CMK (cell line): ENCODE data around the gene COL23A1.
A peak's percentile ranks its signal among the peaks of the same experiment; 100 is the strongest.
"Not testable (repeated sequence)": the region's sequence is repeated elsewhere in the genome, so short reads cannot be mapped to it uniquely, and the experiment has no call there.

Source experiments
- DNase-seq: peaks from one replicate; pipeline ENCODE4 v3.0.0-alpha.2; 2010; ENCODE audit warnings: low read depth

The COL23A1 gene

DNA sequence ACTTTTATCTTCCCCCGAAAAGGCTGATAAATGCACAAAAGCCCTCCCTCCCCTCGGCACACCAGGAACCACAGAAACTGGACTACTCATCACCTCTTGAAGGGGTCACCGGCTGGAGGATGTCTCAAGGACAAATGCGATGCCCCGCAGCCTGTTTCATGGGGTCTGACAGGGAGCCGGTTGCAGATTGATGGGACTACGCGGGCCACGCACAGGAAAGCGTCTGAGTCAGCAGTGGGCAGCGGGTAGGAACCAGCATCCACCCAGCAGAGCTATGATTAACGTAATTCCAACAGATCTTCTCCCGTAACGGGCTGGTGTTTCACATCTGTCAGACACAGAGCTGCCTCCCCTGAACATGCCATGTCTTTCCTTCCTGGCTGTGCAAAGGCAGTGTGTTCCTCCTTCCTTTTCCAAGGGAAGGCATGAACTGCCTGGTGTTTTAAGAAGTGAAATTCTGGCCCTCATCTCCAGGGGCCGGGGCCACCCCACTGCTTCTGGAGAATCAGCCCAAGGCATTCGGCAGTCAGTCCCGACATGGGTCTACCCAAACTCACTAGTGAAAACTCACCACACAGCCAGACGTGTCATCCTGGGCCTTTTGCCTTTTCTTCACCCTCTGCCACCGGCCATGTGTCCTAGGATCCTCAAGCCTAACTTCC, 213.1 kb downstream of the COL23A1 start:
- no peak for DNase-seq

DNA sequence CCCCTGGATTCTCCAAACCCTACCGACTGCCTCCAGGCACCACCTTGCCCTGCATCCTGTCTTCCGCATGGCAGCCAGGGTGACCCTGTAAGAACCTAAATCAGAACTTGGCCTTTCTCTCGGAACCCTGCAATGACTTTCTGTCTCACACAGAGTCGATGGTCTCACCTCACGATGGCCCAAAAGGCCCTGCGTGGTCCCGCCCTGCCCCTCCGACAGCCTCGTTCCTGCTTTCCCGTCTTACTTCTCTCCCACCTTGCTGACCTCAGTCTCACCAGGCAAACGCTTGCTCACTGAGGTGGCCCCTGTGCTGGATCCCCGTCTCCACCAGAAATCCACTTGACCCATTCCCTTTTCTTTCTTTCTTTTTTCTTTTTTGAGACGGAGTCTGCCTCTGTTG, 214.8 kb downstream of the COL23A1 start:
- no peak for DNase-seq

DNA sequence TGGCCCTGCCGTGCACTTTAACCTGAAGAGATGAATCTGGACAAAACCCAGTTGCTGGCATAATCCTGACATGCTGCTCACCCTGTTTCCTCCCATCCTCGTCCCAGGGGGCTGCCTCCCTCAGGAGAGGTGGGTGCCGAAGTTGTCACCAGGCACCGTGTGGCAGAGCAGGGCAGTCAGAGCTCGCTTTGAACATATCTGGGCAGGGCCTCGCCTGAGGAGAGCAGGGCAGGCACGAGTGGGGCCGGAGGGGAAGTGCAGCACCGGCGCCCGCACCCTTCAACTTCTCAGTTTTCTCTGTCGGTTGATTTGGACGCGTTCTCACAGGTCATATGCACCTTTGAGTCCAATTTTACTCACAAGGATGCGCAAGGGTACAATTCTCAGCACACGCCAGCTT, 216.5 kb downstream of the COL23A1 start:
- DNase-seq, result no peak

DNA sequence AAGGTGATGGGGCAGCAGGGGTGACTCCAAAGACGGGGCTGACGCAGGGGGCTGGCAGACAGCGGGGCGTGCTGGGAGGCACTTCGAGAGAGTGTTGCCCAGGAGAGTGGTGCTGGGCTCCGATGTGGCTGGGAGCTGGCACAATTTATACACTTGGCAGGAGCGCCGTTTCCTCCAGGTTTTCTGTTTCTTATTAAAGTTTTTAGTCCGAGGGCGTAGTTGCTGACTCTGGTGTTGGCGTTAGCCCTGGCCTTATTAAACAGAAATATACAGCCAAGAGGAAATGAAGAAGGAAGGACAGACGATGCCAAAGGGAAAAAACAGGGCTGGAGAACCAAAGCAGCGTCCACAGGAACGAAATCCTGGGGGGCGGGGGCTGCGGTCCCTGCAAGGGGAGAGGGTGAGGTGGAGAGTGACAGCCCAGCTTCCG, 218.0 kb downstream of the COL23A1 start:
- DNase-seq, result no peak

DNA sequence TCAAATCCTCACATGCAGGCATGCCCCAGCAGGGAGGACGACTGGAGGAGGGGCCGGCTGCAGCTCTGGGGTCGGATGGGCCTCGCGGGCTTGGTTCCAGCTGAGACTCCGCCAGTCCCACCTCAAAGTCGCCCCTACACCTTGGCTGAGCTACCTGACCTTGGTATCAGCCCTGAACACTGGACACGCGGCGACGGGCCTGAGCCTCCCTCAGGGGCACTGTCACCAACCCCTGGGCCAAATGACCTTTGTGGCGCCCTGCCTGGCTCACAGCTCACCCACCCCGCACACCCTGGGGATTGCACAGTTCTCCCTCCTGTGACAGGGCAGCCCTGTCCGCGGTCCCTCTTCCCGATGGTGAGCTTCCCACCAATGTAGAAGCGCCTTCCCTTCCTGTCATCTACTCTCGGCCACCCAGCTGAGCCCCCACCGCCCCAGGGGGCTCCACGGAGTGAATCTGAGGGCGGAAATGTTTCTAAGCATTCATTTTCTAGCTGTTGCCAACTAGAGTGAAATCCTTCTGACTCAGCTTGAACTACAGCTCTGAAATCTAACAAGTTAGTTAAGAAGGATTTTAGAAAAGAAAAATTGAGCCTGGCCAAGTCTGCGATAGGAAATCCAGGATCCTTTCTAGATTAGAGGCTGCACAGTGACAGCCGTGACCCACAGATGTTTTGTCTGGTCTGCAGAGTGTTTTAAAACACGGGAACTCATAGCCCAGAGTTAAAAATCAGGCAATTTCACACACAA, 218.7 kb downstream of the COL23A1 start:
- no peak for DNase-seq

DNA sequence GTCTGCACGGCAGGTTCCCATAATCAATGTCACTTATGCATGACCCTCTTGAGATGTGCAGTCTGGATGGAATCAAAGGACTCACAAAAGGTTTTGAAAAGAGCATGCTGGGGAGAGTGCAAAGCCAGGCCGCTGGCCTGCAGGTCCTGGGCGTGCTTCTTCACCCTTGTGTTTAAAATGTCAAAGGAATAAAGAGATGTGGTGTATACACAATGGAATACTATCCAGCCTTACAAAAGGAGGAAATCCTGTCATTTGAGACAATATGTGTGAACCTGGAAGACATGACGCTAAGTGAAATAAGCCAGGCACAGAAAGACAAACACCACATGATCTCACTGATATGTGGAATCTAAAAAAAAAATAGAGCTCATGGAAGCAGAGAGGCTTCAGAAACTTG, 220.1 kb downstream of the COL23A1 start:
- DNase-seq, result no peak

DNA sequence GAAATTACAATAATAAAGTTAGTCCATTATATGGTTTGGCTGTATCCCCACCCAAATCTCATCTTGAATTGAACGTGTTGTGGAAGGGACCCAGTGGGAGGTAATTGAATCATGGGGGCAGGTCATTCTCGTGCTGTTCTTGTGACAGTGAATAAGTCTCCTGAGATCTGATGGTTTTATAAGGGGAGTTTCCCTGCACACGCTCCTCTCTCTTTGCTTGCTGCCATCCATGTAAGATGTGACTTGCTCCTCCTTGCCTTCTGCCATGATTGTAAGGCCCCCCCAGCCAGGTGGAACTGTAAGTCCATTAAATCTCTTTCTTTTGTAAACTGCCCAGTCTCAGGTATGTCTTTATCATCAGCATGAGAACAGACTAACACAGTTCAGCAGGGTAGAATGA, 220.7 kb downstream of the COL23A1 start:
- not testable (repeated sequence) for DNase-seq

DNA sequence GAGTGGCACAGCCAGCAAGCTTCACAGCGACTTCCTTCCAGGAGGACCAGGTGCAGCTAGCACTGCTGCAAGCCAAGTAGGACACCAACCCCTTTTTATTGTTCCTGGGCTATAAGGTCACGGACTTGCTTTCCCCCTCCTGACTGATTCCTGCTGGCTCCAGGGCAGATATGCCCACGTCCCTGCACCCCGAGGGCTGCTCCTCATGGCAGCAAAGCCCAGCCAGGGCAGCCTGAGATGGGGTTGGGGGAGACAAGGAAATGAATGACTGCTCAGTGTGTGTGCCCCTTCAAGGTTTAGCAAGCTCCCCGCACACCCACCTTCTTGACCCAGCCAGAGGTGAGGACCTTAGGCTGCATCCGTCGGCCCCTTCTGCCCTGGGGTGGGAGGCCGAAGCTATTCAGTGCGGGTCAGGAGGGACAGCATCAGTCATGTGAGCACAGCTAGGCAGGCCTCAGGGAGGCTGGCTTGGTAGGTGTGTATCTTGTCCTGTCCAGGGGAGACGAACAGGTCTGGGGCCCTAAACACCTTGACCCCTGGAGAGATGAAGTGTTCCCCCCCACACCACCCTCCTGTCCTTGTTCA, 221.4 kb downstream of the COL23A1 start:
- no peak for DNase-seq

DNA sequence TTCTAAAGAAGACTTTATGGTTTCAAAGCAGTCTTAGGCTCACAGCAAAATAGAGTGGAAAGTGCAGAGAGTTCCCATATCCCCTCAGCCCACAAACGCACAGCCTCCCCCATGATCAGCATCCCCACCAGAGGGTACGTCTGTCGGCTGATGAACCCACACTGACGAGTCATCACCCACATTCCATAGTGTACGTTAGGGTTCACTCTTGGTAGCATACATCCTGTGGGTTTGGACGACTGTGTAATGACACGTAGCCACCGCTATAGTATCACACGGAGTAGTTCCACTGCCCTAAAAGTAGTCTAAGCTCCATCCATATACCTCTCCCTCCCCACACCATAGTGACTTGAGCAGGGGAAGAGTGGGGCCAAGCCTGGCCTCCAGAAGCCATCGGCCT, 221.9 kb downstream of the COL23A1 start:
- DNase-seq, result no peak

DNA sequence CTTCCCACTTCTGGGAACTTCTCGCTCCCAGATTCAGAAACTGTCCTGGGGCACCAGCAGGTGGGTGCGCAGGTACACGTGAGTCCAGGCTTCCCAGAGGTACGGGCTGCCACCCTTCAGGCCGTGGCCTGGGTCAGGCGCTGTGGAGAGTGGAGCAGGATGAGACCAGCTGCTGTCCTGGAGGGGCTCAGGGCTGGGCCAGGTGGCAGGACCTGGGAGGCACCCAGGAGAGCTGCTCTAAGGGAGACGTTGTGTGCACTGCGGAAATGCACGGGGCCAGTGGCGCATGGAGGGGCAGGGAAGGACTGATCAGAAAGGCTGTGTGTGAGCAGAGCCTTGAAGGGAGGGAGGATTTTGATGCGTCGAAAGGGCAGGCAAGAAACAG, 222.5 kb downstream of the COL23A1 start:
- DNase-seq, result no peak

DNA sequence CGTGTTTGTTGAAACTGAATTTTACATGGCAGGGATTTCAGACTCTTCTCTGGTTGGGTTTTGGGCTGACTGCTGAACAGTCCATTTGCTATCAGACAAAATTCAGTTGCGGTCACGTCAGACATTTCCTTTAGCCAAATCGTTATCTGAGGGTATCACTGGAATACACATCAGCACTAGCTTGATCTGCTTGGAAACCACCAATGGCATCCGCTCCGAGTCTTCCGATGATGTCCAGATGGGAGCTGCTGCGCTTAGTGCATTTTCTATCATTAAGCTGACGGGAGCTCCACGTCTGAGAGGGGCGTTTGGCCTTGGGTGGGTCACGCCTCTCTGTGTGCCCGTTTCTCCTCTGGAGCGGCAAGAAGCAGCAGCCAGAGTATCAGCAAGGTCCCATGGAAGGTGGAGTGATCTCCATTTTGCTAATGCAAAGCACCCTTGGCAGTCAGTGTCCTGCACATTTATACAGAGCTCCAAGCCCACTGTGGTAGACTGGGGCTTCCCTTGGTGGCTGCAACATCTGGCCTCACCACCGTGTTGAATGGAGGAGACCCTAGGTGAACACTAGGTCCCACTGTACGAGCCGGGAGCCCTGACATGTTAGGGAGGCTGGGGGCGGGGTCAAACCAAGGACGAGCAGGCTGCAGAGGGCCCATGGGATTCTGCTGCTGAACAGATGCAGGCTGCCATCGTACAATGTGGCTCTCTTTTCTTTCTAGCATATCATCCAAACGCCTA, 223.0 kb downstream of the COL23A1 start:
- DNase-seq, result no peak

DNA sequence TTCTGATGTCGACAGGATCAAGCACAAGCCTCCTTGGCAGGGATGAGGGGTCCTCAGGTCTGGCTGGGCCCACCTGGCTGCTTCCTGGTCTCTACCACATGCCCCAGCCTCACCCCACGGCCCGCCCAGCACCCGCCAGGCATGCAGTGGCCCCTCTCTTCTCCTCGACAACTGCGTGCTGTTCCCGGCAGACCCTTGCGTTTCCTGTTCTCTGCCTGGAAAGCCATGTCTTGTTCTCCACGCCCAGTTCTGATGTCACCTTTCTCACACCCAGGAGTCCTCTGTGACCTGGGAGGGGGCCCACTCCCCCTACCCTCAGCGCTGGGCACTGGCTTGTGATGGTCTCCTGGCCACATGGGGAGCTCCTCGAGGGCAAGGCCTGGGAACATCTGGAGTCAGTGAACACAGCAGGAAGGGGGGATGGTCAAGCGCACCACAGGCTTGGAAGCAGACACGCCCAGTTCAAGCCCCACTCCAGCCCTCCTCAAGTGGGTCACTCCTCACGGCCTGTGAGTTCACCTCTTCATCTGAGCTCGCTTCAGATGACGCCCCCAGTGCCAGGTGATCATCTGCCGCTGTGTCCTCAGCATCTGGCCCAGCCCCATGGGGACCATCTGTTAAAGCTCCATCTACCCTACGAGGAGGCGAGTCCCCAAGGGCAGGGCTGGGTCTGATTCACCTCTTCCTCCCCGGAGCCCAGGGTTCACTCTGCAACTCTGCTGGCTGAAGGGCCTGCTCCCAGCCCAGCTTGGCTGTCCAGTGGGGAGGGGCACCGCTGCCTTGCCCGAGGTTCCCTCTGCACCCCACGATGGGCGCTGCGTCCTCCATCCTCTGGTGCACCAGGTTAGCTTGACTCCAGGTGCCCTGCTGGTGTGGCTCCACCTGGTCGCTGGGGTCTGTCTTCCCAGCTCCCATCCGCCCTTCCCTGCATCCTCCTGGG, 224.4 kb downstream of the COL23A1 start:
- no peak for DNase-seq

DNA sequence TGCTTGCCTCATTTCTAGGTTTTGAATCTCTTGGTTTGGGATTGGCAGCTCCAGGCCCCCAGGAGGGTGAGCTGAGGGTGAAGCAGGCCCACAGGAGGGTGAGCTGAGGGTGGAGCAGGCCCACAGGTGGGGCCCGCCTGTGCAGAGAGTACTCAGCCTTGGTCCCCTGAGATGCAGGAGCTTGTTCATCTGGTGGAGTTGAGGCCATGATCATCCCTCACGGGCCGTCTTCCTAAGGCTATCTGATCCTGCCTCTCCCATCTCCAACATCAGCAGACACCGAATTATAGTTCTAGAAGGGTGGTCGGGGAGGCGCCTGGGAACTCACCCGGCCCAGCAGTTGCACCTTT, 225.9 kb downstream of the COL23A1 start:
- DNase-seq, result no peak

DNA sequence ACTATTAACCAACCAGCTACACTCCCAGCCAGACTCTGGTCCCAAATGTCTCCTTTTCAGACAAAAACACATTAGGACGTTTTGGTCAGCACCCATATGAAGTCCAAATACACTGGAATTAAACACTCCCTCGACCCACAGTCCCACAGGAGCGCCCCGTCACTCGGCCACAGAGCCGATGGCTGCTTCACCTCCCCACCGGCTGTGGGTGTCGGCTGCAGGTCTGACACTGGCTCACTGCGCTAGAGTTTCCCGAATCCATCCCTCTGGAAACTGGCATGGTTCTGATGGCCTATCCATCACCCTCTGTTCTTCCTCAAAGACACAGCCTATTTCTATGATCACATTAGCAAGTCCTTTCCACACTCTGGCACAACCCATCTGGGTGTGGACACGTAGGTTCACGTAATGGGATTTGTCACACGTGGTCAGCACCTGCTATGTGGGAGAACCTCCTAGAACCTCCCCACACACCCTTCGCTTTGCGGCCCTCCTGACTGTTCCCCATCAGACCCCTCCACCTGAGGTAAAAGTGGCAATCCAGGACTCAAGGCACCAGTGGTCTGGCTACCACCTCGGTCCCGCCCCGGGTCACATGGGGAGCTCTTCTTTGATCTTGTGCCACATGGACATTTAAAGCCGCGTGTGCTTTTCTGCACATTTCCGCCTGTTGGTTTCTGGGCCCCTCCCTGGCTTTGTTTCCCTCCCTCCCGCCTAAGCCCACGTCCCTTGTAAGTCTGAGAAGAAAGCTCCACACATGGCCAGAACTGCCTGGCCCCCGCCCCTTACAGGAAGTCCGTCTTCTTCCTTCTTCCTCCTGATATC, 226.5 kb downstream of the COL23A1 start:
- DNase-seq, result peak; percentile 73

DNA sequence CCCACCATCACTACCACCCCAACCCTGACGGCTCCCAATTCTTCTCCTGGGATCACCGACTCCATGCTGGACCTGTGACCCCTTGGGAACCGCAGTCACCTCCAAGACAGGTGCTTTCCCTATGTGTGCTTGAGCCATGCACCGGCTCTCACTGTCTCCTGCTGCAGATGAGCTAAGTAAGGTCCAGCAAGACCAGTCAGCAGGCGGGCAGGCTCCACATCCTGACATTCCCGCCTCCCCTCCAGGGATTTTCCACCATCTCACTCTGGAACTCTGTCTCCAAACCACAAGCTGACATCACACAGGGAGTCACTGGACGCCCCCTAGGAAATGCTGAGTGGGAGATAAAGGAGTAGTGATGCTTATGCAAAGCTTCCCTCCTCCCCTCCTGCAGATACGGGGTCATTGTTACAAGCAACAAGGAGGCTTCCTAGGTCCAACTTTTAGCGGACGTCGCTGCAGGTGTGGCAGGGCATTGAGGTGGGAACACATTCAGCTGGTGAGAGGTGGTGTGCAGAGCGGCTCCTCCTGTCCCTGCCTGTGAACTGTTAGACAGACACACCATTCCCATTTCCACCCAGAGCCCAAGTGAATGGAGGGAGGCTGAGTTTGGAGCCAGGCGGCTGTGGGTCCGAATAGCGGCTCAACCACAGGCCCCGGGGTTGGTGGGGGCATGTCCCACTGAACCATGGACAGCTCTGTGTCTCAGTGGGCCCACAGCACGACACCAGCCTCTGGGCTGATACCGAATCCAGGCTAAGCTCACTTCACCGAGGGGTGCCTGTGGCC, 228.3 kb downstream of the COL23A1 start:
- no peak for DNase-seq

DNA sequence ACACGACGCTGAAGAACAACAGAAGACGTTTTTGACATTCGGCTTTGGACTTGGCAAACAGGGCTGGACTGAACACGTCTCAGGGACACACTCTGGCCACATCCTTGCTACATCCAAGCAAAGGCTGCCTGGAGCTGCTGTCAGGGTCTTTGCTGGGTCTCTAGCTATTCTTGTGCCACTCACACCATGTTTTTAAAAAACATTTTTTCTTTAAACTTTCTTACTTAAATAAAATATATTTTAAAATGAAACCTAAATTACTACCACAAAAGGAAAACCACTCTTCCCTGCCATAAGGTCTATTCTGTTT, 229.3 kb downstream of the COL23A1 start:
- DNase-seq, result no peak

DNA sequence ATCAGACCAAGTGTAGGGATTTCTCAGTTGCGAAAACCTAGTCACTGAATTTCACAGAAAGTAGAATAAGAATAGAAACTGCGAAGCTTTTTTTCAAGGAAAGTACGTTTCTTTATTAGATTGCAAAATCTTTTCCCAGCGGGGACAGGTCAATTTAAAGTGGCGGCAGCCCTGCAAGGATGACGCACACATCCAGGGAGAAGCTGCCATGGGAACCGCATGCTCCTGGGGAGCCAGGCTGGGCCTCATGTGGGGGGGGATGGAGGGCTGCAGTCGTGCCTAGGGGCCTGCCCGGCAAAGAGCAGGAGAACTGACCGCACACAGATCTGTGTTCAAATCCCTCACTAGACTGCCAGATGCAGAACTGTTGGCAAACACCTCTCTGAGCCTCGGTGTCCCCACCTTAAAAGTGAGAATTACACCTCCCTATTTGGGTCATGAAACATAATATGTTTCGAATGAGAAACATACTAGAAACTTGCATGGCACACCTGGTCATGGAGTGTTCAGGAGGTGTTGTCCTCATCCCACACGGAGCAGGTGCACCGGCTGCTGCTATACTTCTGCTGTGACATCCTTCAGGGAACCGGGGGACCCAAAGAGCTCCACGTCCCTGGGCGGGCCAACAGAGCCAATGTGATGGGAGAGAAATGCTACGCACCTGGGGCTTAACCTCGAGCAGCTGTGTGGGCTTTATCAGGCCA, 229.8 kb downstream of the COL23A1 start:
- DNase-seq, result no peak

DNA sequence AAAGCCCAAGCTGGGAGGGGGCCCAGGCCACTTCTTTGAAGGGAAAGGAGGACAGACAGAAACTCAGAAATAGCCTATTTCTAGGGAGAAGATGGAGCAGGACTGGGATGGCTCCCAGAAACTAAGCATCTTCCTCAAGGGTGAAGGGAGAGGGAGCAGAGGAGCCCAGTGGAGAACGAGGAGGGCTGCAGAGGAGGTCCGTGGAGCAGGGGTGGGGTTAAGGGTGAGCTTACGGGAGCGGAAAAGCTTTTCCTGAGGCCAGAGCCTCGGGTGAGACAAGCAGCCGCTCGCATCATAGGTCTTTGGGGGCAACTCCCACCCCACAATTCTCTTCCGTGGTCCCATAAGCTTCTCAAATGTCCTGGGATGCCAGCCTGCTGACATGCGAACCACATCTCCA, 230.5 kb downstream of the COL23A1 start:
- DNase-seq, result no peak

DNA sequence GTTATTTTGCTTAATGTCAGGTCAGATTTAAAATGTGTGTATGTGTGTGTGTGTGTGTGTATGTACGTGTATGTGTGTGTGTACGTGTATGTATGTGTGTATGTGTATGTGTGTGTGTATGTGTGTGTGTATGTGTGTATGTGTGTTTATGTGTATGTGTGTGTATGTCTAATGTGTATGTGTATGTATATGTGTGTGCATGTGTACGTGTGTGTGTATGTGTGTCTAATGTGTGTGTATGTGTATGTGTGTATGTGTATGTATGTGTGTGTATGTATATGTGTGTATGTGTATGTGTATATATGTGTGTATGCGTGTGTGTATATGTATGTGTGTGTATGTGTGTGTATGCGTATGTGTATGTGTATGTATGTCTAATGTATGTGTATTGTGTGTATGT, 232.5 kb downstream of the COL23A1 start:
- DNase-seq, result no peak

DNA sequence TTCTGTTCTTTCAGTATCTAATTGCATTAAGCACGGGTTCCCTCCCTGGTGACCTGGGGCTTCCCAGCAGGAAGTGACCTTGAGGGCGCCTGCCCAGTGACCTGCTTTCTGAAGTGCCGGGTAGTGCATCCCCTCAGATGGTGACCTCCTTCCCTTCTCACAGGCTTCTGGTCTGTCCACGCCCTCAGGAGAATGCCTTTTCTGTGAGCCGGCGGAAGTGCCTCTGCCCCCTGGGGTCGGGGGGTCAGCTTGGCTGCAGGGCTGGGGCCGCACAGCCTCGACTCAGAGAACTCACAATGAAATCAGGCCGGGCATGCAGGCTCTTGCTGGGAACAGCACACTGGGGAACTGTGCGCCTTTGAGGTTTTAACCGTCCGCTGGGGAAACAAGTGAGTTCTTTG, 233.1 kb downstream of the COL23A1 start:
- peak; percentile 62 for DNase-seq
